ENCODE results near the gene BCOR.

The BCOR gene

GRCh38 chrX:40037367-40037766 lies 60.4 kb downstream of the BCOR start:
- Histone ChIP-seq H3K27ac (ENCODE audit: low read depth, low read length) (no peak overlapping the region), H3K36me3 (ENCODE audit: control insufficient read depth in 5 of 5, insufficient read depth in 5 of 5, low read length in 5 of 5) (no peaks in the 10 kb centered on the region), H3K9ac (ENCODE audit: low read length in 5 of 5) (no peak overlapping the region), H3K9me3 (ENCODE audit: control insufficient read depth in 5 of 5, low read length in 5 of 5) (peaks cover 0 to 12% (median 4%) of the 10 kb centered on the region in 5 donors), H3K4me1 (ENCODE audit: control insufficient read depth in 5 of 5, insufficient read depth in 5 of 5, low read length in 5 of 5) (peaks cover 0 to 7% (median 0%) of the 10 kb centered on the region in 5 donors), H3K27me3 (ENCODE audit: control insufficient read depth in 5 of 5, insufficient read depth in 4 of 5, low read length in 5 of 5) (peaks cover 0 to 13% (median 6%) of the 10 kb centered on the region in 5 donors), H3K4me3 (ENCODE audit: low read depth in 1 of 5, low read length in 5 of 5) (no peak overlapping the region)

GRCh38 chrX:40035726-40036125 lies 62.0 kb downstream of the BCOR start:
- Histone ChIP-seq H3K36me3 (ENCODE audit: control insufficient read depth in 5 of 5, insufficient read depth in 5 of 5, low read length in 5 of 5) (no peaks in the 10 kb centered on the region), H3K4me3 (ENCODE audit: low read depth in 1 of 5, low read length in 5 of 5) (no peak overlapping the region), H3K27ac (ENCODE audit: low read depth, low read length) (no peak overlapping the region), H3K4me1 (ENCODE audit: control insufficient read depth in 5 of 5, insufficient read depth in 5 of 5, low read length in 5 of 5) (peaks cover 0 to 3% (median 0%) of the 10 kb centered on the region in 5 donors), H3K9me3 (ENCODE audit: control insufficient read depth in 5 of 5, low read length in 5 of 5) (peaks cover 0 to 12% (median 4%) of the 10 kb centered on the region in 5 donors), H3K9ac (ENCODE audit: low read length in 5 of 5) (no peak overlapping the region), H3K27me3 (ENCODE audit: control insufficient read depth in 5 of 5, insufficient read depth in 4 of 5, low read length in 5 of 5) (peaks cover 0 to 5% (median 4%) of the 10 kb centered on the region in 5 donors)

- Histone ChIP-seq H3K4me3 (ENCODE audit: low read depth in 1 of 5, low read length in 5 of 5) (no peak overlapping the region), H3K4me1 (ENCODE audit: control insufficient read depth in 5 of 5, insufficient read depth in 5 of 5, low read length in 5 of 5) (no peaks in the 10 kb centered on the region), H3K9ac (ENCODE audit: low read length in 5 of 5) (no peak overlapping the region), H3K36me3 (ENCODE audit: control insufficient read depth in 5 of 5, insufficient read depth in 5 of 5, low read length in 5 of 5) (no peaks in the 10 kb centered on the region), H3K27me3 (ENCODE audit: control insufficient read depth in 5 of 5, insufficient read depth in 4 of 5, low read length in 5 of 5) (peaks cover 0 to 14% (median 4%) of the 10 kb centered on the region in 5 donors), H3K27ac (ENCODE audit: low read depth, low read length) (no peak overlapping the region), H3K9me3 (ENCODE audit: control insufficient read depth in 5 of 5, low read length in 5 of 5) (peaks cover 2 to 10% (median 4%) of the 10 kb centered on the region in 5 donors)
These were observed 65.8 kb downstream of the BCOR start for GRCh38 chrX:40031911-40032310.

GRCh38 chrX:40030205-40030604 lies 67.6 kb downstream of the BCOR start:
- Histone ChIP-seq H3K4me3 (ENCODE audit: low read depth in 1 of 5, low read length in 5 of 5) (no peak overlapping the region), H3K4me1 (ENCODE audit: control insufficient read depth in 5 of 5, insufficient read depth in 5 of 5, low read length in 5 of 5) (no peaks in the 10 kb centered on the region), H3K27me3 (ENCODE audit: control insufficient read depth in 5 of 5, insufficient read depth in 4 of 5, low read length in 5 of 5) (peaks cover 0 to 19% (median 4%) of the 10 kb centered on the region in 5 donors), H3K9ac (ENCODE audit: low read length in 5 of 5) (no peak overlapping the region), H3K9me3 (ENCODE audit: control insufficient read depth in 5 of 5, low read length in 5 of 5) (peaks cover 2 to 12% (median 4%) of the 10 kb centered on the region in 5 donors), H3K36me3 (ENCODE audit: control insufficient read depth in 5 of 5, insufficient read depth in 5 of 5, low read length in 5 of 5) (no peaks in the 10 kb centered on the region), H3K27ac (ENCODE audit: low read depth, low read length) (no peak overlapping the region)

GRCh38 chrX:40022421-40022820 lies 75.3 kb downstream of the BCOR start:
- Histone ChIP-seq H3K36me3 (ENCODE audit: control insufficient read depth in 5 of 5, insufficient read depth in 5 of 5, low read length in 5 of 5) (no peaks in the 10 kb centered on the region), H3K4me1 (ENCODE audit: control insufficient read depth in 5 of 5, insufficient read depth in 5 of 5, low read length in 5 of 5) (no peaks in the 10 kb centered on the region), H3K4me3 (ENCODE audit: low read depth in 1 of 5, low read length in 5 of 5) (no peak overlapping the region), H3K9ac (ENCODE audit: low read length in 5 of 5) (no peak overlapping the region), H3K27me3 (ENCODE audit: control insufficient read depth in 5 of 5, insufficient read depth in 4 of 5, low read length in 5 of 5) (peaks cover 0 to 12% (median 0%) of the 10 kb centered on the region in 5 donors), H3K27ac (ENCODE audit: low read depth, low read length) (no peak overlapping the region), H3K9me3 (ENCODE audit: control insufficient read depth in 5 of 5, low read length in 5 of 5) (peaks cover 3 to 13% (median 6%) of the 10 kb centered on the region in 5 donors)

- peaks cover 3 to 15% (median 8%) of the 10 kb centered on the region in 5 donors for H3K9me3 ChIP-seq (ENCODE audit: control insufficient read depth in 5 of 5, low read length in 5 of 5)
- no peak overlapping the region for H3K4me3 ChIP-seq (ENCODE audit: low read depth in 1 of 5, low read length in 5 of 5)
- peaks cover 0 to 12% (median 0%) of the 10 kb centered on the region in 5 donors for H3K27me3 ChIP-seq (ENCODE audit: control insufficient read depth in 5 of 5, insufficient read depth in 4 of 5, low read length in 5 of 5)
- H3K36me3 ChIP-seq (ENCODE audit: control insufficient read depth in 5 of 5, insufficient read depth in 5 of 5, low read length in 5 of 5): no peaks in the 10 kb centered on the region
- H3K4me1 ChIP-seq (ENCODE audit: control insufficient read depth in 5 of 5, insufficient read depth in 5 of 5, low read length in 5 of 5): no peaks in the 10 kb centered on the region
- no peak overlapping the region for H3K9ac ChIP-seq (ENCODE audit: low read length in 5 of 5)
- H3K27ac ChIP-seq (ENCODE audit: low read depth, low read length): no peak overlapping the region
These were observed 76.1 kb downstream of the BCOR start for GRCh38 chrX:40021647-40022046.

GRCh38 chrX:40019541-40019940 lies 78.2 kb downstream of the BCOR start:
- Histone ChIP-seq H3K4me1 (ENCODE audit: control insufficient read depth in 5 of 5, insufficient read depth in 5 of 5, low read length in 5 of 5) (peaks cover 0 to 2% (median 0%) of the 10 kb centered on the region in 5 donors), H3K36me3 (ENCODE audit: control insufficient read depth in 5 of 5, insufficient read depth in 5 of 5, low read length in 5 of 5) (no peaks in the 10 kb centered on the region), H3K27me3 (ENCODE audit: control insufficient read depth in 5 of 5, insufficient read depth in 4 of 5, low read length in 5 of 5) (peaks cover 0 to 11% (median 4%) of the 10 kb centered on the region in 5 donors), H3K9ac (ENCODE audit: low read length in 5 of 5) (no peak overlapping the region), H3K27ac (ENCODE audit: low read depth, low read length) (no peak overlapping the region), H3K4me3 (ENCODE audit: low read depth in 1 of 5, low read length in 5 of 5) (no peak overlapping the region), H3K9me3 (ENCODE audit: control insufficient read depth in 5 of 5, low read length in 5 of 5) (peaks cover 3 to 22% (median 16%) of the 10 kb centered on the region in 5 donors)

GRCh38 chrX:40018041-40018440 lies 79.7 kb downstream of the BCOR start:
- H3K27me3 ChIP-seq (ENCODE audit: control insufficient read depth in 5 of 5, insufficient read depth in 4 of 5, low read length in 5 of 5): peaks cover 0 to 11% (median 4%) of the 10 kb centered on the region in 5 donors
- H3K27ac ChIP-seq (ENCODE audit: low read depth, low read length): no peak overlapping the region
- H3K4me1 ChIP-seq (ENCODE audit: control insufficient read depth in 5 of 5, insufficient read depth in 5 of 5, low read length in 5 of 5): peaks cover 0 to 13% (median 7%) of the 10 kb centered on the region in 5 donors
- peaks cover 3 to 22% (median 16%) of the 10 kb centered on the region in 5 donors for H3K9me3 ChIP-seq (ENCODE audit: control insufficient read depth in 5 of 5, low read length in 5 of 5)
- no peak overlapping the region for H3K4me3 ChIP-seq (ENCODE audit: low read depth in 1 of 5, low read length in 5 of 5)
- H3K9ac ChIP-seq (ENCODE audit: low read length in 5 of 5): no peak overlapping the region
- no peaks in the 10 kb centered on the region for H3K36me3 ChIP-seq (ENCODE audit: control insufficient read depth in 5 of 5, insufficient read depth in 5 of 5, low read length in 5 of 5)

GRCh38 chrX:40016749-40017148 lies 81.0 kb downstream of the BCOR start:
- H3K4me3 ChIP-seq (ENCODE audit: low read depth in 1 of 5, low read length in 5 of 5): no peak overlapping the region
- H3K36me3 ChIP-seq (ENCODE audit: control insufficient read depth in 5 of 5, insufficient read depth in 5 of 5, low read length in 5 of 5): no peaks in the 10 kb centered on the region
- peaks cover 4 to 21% (median 11%) of the 10 kb centered on the region in 5 donors for H3K27me3 ChIP-seq (ENCODE audit: control insufficient read depth in 5 of 5, insufficient read depth in 4 of 5, low read length in 5 of 5)
- peaks cover 4 to 26% (median 19%) of the 10 kb centered on the region in 5 donors for H3K4me1 ChIP-seq (ENCODE audit: control insufficient read depth in 5 of 5, insufficient read depth in 5 of 5, low read length in 5 of 5)
- no peak overlapping the region for H3K9ac ChIP-seq (ENCODE audit: low read length in 5 of 5)
- H3K9me3 ChIP-seq (ENCODE audit: control insufficient read depth in 5 of 5, low read length in 5 of 5): peaks cover 2 to 19% (median 13%) of the 10 kb centered on the region in 5 donors
- H3K27ac ChIP-seq (ENCODE audit: low read depth, low read length): no peak overlapping the region

GRCh38 chrX:40015693-40016092 lies 82.1 kb downstream of the BCOR start:
- no peak overlapping the region for H3K4me3 ChIP-seq (ENCODE audit: low read depth in 1 of 5, low read length in 5 of 5)

More at GRCh38 chrX:40015693-40016092, 82.1 kb downstream of the BCOR start:
- peaks cover 4 to 37% (median 22%) of the 10 kb centered on the region in 5 donors for H3K4me1 ChIP-seq (ENCODE audit: control insufficient read depth in 5 of 5, insufficient read depth in 5 of 5, low read length in 5 of 5)
- no peak overlapping the region for H3K27ac ChIP-seq (ENCODE audit: low read depth, low read length)
- H3K9me3 ChIP-seq (ENCODE audit: control insufficient read depth in 5 of 5, low read length in 5 of 5): peaks cover 0 to 15% (median 10%) of the 10 kb centered on the region in 5 donors
- H3K27me3 ChIP-seq (ENCODE audit: control insufficient read depth in 5 of 5, insufficient read depth in 4 of 5, low read length in 5 of 5): peaks cover 7 to 32% (median 16%) of the 10 kb centered on the region in 5 donors
- no peak overlapping the region for H3K9ac ChIP-seq (ENCODE audit: low read length in 5 of 5)
- no peaks in the 10 kb centered on the region for H3K36me3 ChIP-seq (ENCODE audit: control insufficient read depth in 5 of 5, insufficient read depth in 5 of 5, low read length in 5 of 5)

All from subcutaneous abdominal adipose tissue (tissue), 5 donors.